Measurements from ENCODE around the gene ZNF354B. TPM values are rescaled to one million over a fixed set of nuclear protein-coding genes. Genes with fewer than 3 reads are reported as not detected.

ZNF354B gene
- total RNA-seq: 12.8 to 13.9 TPM (median 13.4 TPM) in 3 replicates
- long read RNA-seq, partial matches to known transcripts: 0 of 4 reads
- long read RNA-seq, other reads (novel, unspliced or antisense): 2 of 4 reads

DNA sequence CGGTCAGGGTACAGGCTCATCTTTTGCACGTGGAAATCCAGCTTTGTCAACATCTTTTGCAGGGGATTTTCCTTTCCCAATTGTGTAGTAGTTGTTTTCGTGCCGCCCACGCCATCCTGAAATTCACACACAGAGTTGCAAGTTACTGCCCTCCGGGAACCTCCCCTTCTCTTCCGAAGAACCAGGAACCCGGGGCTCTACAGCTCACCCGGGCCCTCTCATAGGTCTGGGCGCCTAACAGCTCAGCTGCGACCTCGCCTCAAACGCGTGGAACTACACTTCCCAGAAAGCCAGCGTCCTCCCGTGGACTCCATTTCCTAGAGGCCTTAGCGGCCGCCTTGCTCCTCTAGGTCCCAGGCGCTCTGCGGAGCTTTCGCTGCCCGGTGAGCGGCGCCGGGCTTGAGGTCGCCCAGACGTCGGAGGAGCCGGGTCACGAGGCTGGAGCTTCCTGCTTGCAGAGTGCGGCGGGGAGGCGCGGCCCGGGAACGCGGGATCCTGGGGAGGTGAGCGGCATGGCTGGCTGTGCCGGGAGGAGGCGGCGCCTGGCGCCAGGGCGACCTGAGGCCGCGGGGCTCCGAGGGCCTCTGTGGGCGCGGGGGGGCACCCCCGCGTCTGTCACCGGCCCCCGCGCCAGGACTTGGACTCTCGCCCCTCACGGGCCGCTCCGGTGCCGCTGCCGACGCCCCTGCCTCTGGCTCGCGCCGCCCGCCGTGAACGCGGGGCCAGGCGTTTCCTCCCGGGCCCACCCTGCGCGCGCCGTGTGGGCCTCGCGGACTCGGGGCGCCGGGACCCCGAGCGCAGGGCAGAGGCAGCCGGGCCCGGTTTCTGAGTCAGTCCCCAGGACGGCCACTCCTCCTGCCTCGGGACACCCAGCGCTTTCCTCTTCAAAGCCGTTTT lies at the start of gene ZNF354B:
TSS of gene ZNF354B (plus strand) at position 329 of the 897 bp plus-strand sequence. CDS start 1,095 bp downstream, outside the sequence.
- Mint-ChIP-seq H3K27me3 (ENCODE audit: low read depth) (no peaks in the 10 kb centered on the region), H3K4me1 (ENCODE audit: low read depth) (peaks cover 21% of the 10 kb centered on the region), H3K36me3 (ENCODE audit: low read depth) (peaks cover 7% of the 10 kb centered on the region), H3K27ac (ENCODE audit: unreplicated experiment) (peak within 1 kb of the TSS; percentile 93), H3K9me3 (ENCODE audit: low read depth) (peaks cover 5% of the 10 kb centered on the region), H3K4me3 (ENCODE audit: unreplicated experiment) (peak within 1 kb of the TSS; percentile 77)
- TF ChIP-seq, protein P1, sequence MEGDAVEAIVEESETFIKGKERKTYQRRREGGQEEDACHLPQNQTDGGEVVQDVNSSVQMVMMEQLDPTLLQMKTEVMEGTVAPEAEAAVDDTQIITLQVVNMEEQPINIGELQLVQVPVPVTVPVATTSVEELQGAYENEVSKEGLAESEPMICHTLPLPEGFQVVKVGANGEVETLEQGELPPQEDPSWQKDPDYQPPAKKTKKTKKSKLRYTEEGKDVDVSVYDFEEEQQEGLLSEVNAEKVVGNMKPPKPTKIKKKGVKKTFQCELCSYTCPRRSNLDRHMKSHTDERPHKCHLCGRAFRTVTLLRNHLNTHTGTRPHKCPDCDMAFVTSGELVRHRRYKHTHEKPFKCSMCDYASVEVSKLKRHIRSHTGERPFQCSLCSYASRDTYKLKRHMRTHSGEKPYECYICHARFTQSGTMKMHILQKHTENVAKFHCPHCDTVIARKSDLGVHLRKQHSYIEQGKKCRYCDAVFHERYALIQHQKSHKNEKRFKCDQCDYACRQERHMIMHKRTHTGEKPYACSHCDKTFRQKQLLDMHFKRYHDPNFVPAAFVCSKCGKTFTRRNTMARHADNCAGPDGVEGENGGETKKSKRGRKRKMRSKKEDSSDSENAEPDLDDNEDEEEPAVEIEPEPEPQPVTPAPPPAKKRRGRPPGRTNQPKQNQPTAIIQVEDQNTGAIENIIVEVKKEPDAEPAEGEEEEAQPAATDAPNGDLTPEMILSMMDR (IDR thresholded peaks at IDR 0.05): peak; percentile 49
- DNase-seq (ENCODE audit: low spot score): peak; percentile 96

DNA sequence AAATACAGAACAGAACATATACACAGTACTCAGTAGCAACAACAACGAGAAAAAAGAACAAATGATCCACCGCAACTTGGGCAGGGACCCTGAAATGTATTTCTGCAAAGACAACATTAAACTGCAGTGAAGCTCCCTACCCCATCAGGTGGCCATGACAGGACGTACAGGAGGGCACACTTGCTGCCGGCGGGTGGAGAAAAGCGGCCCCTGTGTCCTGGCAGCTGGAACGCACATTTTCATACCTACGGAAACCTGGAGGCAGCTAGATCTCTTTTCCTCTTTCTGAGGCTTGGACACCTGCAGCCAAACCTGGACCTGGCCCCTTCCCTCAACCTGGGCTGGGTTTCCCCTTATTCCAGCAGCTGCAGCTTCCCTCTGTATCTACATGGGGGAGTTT lies 42.2 kb upstream of the ZNF354B start:
- no peak for DNase-seq (ENCODE audit: low spot score)
- Mint-ChIP-seq H3K27me3 (ENCODE audit: low read depth) (no peaks in the 10 kb centered on the region), H3K9me3 (ENCODE audit: low read depth) (peaks cover 18% of the 10 kb centered on the region), H3K4me3 (ENCODE audit: unreplicated experiment) (no peak overlapping the region), H3K36me3 (ENCODE audit: low read depth) (no peaks in the 10 kb centered on the region), H3K27ac (ENCODE audit: unreplicated experiment) (no peak overlapping the region), H3K4me1 (ENCODE audit: low read depth) (no peaks in the 10 kb centered on the region)
- TF ChIP-seq, protein P1 (IDR thresholded peaks at IDR 0.05): no peak

DNA sequence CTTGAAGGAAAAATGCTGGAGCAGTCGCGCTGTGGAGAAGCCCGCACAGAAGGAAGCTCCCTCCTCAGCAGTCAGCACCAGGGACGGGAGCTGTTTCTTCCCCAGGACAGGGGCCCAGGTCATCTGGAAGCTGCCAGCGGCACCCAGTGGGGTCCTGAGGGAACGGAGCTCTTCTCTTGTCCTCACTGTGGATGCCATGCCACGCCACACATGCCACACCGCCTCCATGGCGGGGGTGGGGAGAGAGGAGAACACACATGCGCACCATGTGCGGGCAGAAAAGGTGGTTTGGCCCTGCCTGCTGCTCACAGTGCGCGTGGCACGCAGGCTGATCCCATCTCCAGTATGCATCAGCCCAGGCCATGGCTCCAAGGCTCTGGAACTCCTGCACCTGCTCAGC lies 41.7 kb upstream of the ZNF354B start:
- DNase-seq (ENCODE audit: low spot score): no peak
- H3K27me3 Mint-ChIP-seq (ENCODE audit: low read depth): no peaks in the 10 kb centered on the region
- no peaks in the 10 kb centered on the region for H3K4me1 Mint-ChIP-seq (ENCODE audit: low read depth)
- H3K27ac Mint-ChIP-seq (ENCODE audit: unreplicated experiment): no peak overlapping the region
- H3K36me3 Mint-ChIP-seq (ENCODE audit: low read depth): no peaks in the 10 kb centered on the region
- H3K9me3 Mint-ChIP-seq (ENCODE audit: low read depth): peaks cover 20% of the 10 kb centered on the region
- H3K4me3 Mint-ChIP-seq (ENCODE audit: unreplicated experiment): no peak overlapping the region
- TF ChIP-seq, protein P1 (IDR thresholded peaks at IDR 0.05): no peak

DNA sequence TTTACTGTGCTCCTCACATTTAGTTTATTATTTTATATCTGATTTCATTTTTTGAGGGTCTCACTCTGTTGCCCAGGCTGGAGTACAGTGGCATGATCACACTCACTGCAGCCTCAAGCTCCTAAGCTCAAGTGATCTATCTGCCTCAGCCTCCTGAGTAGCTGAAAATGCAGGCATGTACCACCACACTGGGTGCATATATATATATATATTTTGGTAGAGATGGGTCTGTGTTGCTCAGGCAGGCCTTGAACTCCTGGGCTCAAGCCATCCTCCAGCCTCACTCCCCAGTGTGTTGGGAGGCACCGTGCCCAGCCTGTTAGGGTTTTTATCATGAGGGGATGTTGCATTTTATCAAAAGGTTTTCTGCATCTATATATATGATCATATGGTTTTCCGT lies 39.8 kb upstream of the ZNF354B start:
- no peak overlapping the region for H3K27ac Mint-ChIP-seq (ENCODE audit: unreplicated experiment)
- H3K27me3 Mint-ChIP-seq (ENCODE audit: low read depth): no peaks in the 10 kb centered on the region
- H3K36me3 Mint-ChIP-seq (ENCODE audit: low read depth): no peaks in the 10 kb centered on the region
- H3K4me3 Mint-ChIP-seq (ENCODE audit: unreplicated experiment): no peak overlapping the region
- DNase-seq (ENCODE audit: low spot score): no peak
- no peaks in the 10 kb centered on the region for H3K4me1 Mint-ChIP-seq (ENCODE audit: low read depth)
- TF ChIP-seq, protein P1 (IDR thresholded peaks at IDR 0.05): no peak
- peaks cover 16% of the 10 kb centered on the region for H3K9me3 Mint-ChIP-seq (ENCODE audit: low read depth)

DNA sequence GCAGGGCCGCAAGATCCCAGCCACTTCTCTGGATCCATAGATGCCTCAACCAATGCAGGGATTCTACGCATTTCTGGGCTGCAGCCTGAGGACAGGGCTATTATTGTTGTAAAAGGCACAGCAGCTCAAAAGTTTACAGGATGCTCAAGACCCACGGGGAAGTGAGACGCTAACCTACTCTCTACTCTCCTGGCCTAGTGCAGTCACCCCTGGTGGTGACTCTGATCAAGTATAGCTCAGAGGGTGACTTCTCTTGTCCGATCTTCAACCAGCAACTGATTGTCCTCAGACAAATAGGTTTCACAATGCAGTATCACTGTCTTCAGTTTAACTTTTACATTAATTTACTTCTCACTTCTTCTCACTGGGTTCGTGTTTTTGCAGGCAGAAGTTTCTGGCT lies 34.3 kb upstream of the ZNF354B start:
- H3K4me3 Mint-ChIP-seq (ENCODE audit: unreplicated experiment): no peak overlapping the region
- peaks cover 3% of the 10 kb centered on the region for H3K4me1 Mint-ChIP-seq (ENCODE audit: low read depth)
- TF ChIP-seq, protein P1 (IDR thresholded peaks at IDR 0.05): no peak
- H3K9me3 Mint-ChIP-seq (ENCODE audit: low read depth): peaks cover 17% of the 10 kb centered on the region
- H3K27ac Mint-ChIP-seq (ENCODE audit: unreplicated experiment): no peak overlapping the region
- no peaks in the 10 kb centered on the region for H3K27me3 Mint-ChIP-seq (ENCODE audit: low read depth)
- no peaks in the 10 kb centered on the region for H3K36me3 Mint-ChIP-seq (ENCODE audit: low read depth)
- no peak for DNase-seq (ENCODE audit: low spot score)

All from chondrocyte (in vitro differentiated cells).